ENCODE results near the gene AP1M2. TPM values are rescaled to one million over a fixed set of nuclear protein-coding genes. Genes with fewer than 3 reads are reported as not detected.
"Not testable (repeated sequence)": the region's sequence is repeated elsewhere in the genome, so short reads cannot be mapped to it uniquely, and the experiment has no call there.

The AP1M2 gene
- total RNA-seq, 2 donors from 2014 or later, result 132 to 146 TPM

GRCh38 chr19:10551698-10552301 lies 35.3 kb downstream of the AP1M2 start:
- WGBS, 2 experiments (ENCODE audit: insufficient coverage in 1 of 2, insufficient read length in 1 of 2), result 91 to 93% methylated on average over 3 to 11 of the region's 12 CpGs
- no peaks in the 10 kb centered on the region for H3K4me1 ChIP-seq (ENCODE audit: control insufficient read depth, insufficient read depth, low read length)
- DNase-seq, result peak; percentile 62
- no peaks in the 10 kb centered on the region for H3K9me3 ChIP-seq (ENCODE audit: control insufficient read depth, low read length)
- no peaks in the 10 kb centered on the region for H3K27me3 Mint-ChIP-seq (ENCODE audit: insufficient read depth)
- H3K4me3 Mint-ChIP-seq, result no peak overlapping the region
- peak; percentile 41 for TF ChIP-seq CTCF (conservative IDR thresholded peaks at IDR 0.05)
- no peak overlapping the region for H3K4me3 ChIP-seq (ENCODE audit: low read length)
- no peak overlapping the region for H3K27ac Mint-ChIP-seq
- peaks cover 69% of the 10 kb centered on the region for H3K36me3 Mint-ChIP-seq (ENCODE audit: low read depth)
- no peaks in the 10 kb centered on the region for H3K27me3 ChIP-seq (ENCODE audit: control insufficient read depth, insufficient read depth, low read length, poor library complexity, severe bottlenecking)
- peaks cover 59% of the 10 kb centered on the region for H3K36me3 ChIP-seq (ENCODE audit: control insufficient read depth, insufficient read depth, low read length)
- H3K4me1 Mint-ChIP-seq, result no peaks in the 10 kb centered on the region
- no peaks in the 10 kb centered on the region for H3K9me3 Mint-ChIP-seq
- no peak overlapping the region for H3K27ac ChIP-seq (ENCODE audit: low read depth, low read length)
- H3K9ac ChIP-seq (ENCODE audit: extremely low read depth, low read length, poor library complexity, severe bottlenecking), result no peak overlapping the region

GRCh38 chr19:10551006-10551405 lies 36.1 kb downstream of the AP1M2 start:
- H3K36me3 Mint-ChIP-seq (ENCODE audit: low read depth), result peaks cover 67% of the 10 kb centered on the region
- not testable (repeated sequence) for H3K4me1 Mint-ChIP-seq; H3K27me3 ChIP-seq (ENCODE audit: control insufficient read depth, insufficient read depth, low read length, poor library complexity, severe bottlenecking); H3K4me1 ChIP-seq (ENCODE audit: control insufficient read depth, insufficient read depth, low read length); DNase-seq; H3K27ac Mint-ChIP-seq; H3K9me3 ChIP-seq (ENCODE audit: control insufficient read depth, low read length); H3K9me3 Mint-ChIP-seq; H3K27me3 Mint-ChIP-seq (ENCODE audit: insufficient read depth); H3K4me3 Mint-ChIP-seq; H3K9ac ChIP-seq (ENCODE audit: extremely low read depth, low read length, poor library complexity, severe bottlenecking); H3K27ac ChIP-seq (ENCODE audit: low read depth, low read length); H3K4me3 ChIP-seq (ENCODE audit: low read length)
- H3K36me3 ChIP-seq (ENCODE audit: control insufficient read depth, insufficient read depth, low read length), result peaks cover 54% of the 10 kb centered on the region
- 94 to 100% methylated on average over 4 to 9 of the region's 9 CpGs for WGBS, 2 experiments (ENCODE audit: insufficient coverage in 1 of 2, insufficient read length in 1 of 2)

GRCh38 chr19:10550336-10550735 lies 36.8 kb downstream of the AP1M2 start:
- Mint-ChIP-seq H3K27ac (no peak overlapping the region), H3K36me3 (ENCODE audit: low read depth) (peaks cover 61% of the 10 kb centered on the region), H3K27me3 (ENCODE audit: insufficient read depth) (no peaks in the 10 kb centered on the region), H3K9me3 (no peaks in the 10 kb centered on the region), H3K4me3 (no peak overlapping the region), H3K4me1 (no peaks in the 10 kb centered on the region)
- DNase-seq, result no peak
- TF ChIP-seq CTCF (conservative IDR thresholded peaks at IDR 0.05), result no peak
- H3K4me3 ChIP-seq (ENCODE audit: low read length), result no peak overlapping the region
- H3K9me3 ChIP-seq (ENCODE audit: control insufficient read depth, low read length), result no peaks in the 10 kb centered on the region
- H3K36me3 ChIP-seq (ENCODE audit: control insufficient read depth, insufficient read depth, low read length), result peaks cover 47% of the 10 kb centered on the region
- 95 to 100% methylated on average over 3 to 6 of the region's 6 CpGs for WGBS, 2 experiments (ENCODE audit: insufficient coverage in 1 of 2, insufficient read length in 1 of 2)
- H3K9ac ChIP-seq (ENCODE audit: extremely low read depth, low read length, poor library complexity, severe bottlenecking), result no peak overlapping the region
- no peaks in the 10 kb centered on the region for H3K4me1 ChIP-seq (ENCODE audit: control insufficient read depth, insufficient read depth, low read length)
- H3K27me3 ChIP-seq (ENCODE audit: control insufficient read depth, insufficient read depth, low read length, poor library complexity, severe bottlenecking), result no peaks in the 10 kb centered on the region
- no peak overlapping the region for H3K27ac ChIP-seq (ENCODE audit: low read depth, low read length)

- WGBS, 2 experiments (ENCODE audit: insufficient coverage in 1 of 2, insufficient read length in 1 of 2), result 91 to 99% methylated on average over 7 of the region's 7 CpGs
- H3K9me3 Mint-ChIP-seq, result no peaks in the 10 kb centered on the region
- H3K4me3 Mint-ChIP-seq, result no peak overlapping the region
- Histone ChIP-seq H3K4me3 (ENCODE audit: low read length) (no peak overlapping the region), H3K4me1 (ENCODE audit: control insufficient read depth, insufficient read depth, low read length) (no peaks in the 10 kb centered on the region), H3K27ac (ENCODE audit: low read depth, low read length) (no peak overlapping the region), H3K9me3 (ENCODE audit: control insufficient read depth, low read length) (no peaks in the 10 kb centered on the region), H3K9ac (ENCODE audit: extremely low read depth, low read length, poor library complexity, severe bottlenecking) (no peak overlapping the region), H3K36me3 (ENCODE audit: control insufficient read depth, insufficient read depth, low read length) (peaks cover 42% of the 10 kb centered on the region), H3K27me3 (ENCODE audit: control insufficient read depth, insufficient read depth, low read length, poor library complexity, severe bottlenecking) (no peaks in the 10 kb centered on the region)
- peaks cover 61% of the 10 kb centered on the region for H3K36me3 Mint-ChIP-seq (ENCODE audit: low read depth)
- H3K27ac Mint-ChIP-seq, result no peak overlapping the region
- H3K4me1 Mint-ChIP-seq, result no peaks in the 10 kb centered on the region
- no peak for DNase-seq
- no peaks in the 10 kb centered on the region for H3K27me3 Mint-ChIP-seq (ENCODE audit: insufficient read depth)
- no peak for TF ChIP-seq CTCF (conservative IDR thresholded peaks at IDR 0.05)
Measured at GRCh38 chr19:10549733-10550132, 37.4 kb downstream of the AP1M2 start.
